ENCODE measurements around the gene MID2.

GRCh38 chrX:107829878-107830277 is 4.2 kb downstream of the MID2 start:
- TF ChIP-seq, protein P1, sequence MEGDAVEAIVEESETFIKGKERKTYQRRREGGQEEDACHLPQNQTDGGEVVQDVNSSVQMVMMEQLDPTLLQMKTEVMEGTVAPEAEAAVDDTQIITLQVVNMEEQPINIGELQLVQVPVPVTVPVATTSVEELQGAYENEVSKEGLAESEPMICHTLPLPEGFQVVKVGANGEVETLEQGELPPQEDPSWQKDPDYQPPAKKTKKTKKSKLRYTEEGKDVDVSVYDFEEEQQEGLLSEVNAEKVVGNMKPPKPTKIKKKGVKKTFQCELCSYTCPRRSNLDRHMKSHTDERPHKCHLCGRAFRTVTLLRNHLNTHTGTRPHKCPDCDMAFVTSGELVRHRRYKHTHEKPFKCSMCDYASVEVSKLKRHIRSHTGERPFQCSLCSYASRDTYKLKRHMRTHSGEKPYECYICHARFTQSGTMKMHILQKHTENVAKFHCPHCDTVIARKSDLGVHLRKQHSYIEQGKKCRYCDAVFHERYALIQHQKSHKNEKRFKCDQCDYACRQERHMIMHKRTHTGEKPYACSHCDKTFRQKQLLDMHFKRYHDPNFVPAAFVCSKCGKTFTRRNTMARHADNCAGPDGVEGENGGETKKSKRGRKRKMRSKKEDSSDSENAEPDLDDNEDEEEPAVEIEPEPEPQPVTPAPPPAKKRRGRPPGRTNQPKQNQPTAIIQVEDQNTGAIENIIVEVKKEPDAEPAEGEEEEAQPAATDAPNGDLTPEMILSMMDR (IDR thresholded peaks at IDR 0.05) = no peak
- no peak for TF ChIP-seq POLR2A (IDR thresholded peaks at IDR 0.05)

Data from adrenal gland (tissue), 5 donors.